GM19035 (cell line): ENCODE measurements around the gene DRAM1.
"Not testable (repeated sequence)": the region's sequence is repeated elsewhere in the genome, so short reads cannot be mapped to it uniquely, and the experiment has no call there.

Experiments
- ATAC-seq: cut with Tn5 transposase; IDR thresholded peaks from one replicate; pipeline ENCODE4 v1.9.1; 2021; ENCODE audit not compliant: unreplicated experiment

The DRAM1 gene, protein sequence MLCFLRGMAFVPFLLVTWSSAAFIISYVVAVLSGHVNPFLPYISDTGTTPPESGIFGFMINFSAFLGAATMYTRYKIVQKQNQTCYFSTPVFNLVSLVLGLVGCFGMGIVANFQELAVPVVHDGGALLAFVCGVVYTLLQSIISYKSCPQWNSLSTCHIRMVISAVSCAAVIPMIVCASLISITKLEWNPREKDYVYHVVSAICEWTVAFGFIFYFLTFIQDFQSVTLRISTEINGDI

DNA sequence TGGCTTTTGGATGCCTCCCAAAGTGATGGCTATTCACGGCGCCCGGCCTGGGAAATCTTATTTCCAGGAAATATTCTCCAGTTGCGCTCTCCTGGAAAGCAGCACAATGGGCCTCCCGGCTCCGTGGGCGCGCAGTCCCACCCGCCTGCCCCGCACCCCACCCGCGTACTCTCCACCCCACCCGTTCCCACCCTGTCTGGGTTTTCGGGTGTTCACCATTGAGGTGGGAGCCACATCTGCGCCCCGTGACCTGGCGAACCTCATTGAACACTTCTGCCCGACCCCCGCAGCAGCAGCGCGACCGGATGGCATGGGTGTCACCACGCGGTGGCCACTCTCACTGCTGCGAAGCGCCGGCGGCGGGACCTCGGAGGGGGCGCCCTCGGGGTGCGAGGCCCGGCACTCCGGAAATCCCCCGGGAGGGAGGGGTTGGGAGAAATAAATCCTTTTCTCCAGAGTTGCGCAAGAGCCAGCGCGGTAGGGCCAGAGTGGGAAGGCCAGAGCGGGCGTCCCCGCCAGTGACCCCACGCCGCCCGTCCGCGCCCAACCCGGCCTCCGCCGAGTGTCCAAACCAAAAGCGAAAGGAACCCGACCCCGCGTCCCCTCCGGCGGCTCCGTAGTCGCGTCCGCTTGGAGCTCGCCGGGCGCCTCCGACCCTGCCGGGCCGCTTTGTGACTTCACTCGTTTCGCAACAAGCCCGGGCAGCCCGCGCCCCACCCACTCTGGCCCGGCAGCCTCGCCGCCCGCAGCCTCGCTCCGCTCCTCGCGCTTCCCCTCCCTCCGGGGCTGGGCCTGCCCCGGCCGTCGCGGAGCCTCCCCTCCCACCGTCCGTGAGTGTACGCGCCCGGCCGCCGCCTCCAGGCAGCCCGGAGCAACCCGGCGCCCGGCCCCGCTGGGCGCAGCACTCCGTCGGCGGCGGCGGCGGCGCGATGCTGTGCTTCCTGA lies at the start of gene DRAM1:
TSS of gene DRAM1 (plus strand) at position 720 of the 945 bp plus-strand sequence. CDS start at position 930, 210 bp downstream.
- peak; percentile 86 for ATAC-seq

DNA sequence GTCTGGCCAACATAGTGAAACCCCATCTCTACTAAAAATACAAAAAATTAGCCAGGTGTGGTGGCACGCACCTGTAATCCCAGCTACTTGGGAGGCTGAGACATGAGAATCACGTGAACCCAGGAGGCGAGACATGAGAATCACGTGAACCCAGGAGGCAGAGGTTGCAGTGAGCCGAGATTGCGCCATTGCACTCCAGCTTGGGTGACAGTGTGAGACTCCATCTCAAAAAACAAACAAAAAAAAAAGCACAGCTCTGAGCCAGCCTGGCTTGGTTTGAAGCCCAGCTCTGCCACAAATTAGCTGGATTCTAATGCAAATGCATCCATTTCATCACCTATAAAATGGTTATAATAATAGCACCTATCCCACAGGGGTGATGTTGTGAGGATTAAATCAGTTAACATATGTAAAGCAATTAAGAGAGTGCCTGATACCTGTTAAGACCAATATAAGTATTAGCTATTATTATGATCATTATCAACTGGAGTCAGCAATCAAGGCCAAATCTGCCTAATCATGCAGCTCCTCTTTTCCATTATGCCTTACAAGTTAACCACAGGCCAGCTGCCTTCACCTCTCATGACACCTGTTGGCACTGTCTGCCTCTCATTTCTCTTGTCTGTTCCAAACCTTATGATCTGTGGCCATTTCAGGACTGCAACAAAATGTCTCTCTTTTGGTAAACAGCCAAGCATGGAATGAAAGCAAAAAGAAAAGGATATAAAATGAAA lies 48.8 kb upstream of the DRAM1 start:
- ATAC-seq: no peak

DNA sequence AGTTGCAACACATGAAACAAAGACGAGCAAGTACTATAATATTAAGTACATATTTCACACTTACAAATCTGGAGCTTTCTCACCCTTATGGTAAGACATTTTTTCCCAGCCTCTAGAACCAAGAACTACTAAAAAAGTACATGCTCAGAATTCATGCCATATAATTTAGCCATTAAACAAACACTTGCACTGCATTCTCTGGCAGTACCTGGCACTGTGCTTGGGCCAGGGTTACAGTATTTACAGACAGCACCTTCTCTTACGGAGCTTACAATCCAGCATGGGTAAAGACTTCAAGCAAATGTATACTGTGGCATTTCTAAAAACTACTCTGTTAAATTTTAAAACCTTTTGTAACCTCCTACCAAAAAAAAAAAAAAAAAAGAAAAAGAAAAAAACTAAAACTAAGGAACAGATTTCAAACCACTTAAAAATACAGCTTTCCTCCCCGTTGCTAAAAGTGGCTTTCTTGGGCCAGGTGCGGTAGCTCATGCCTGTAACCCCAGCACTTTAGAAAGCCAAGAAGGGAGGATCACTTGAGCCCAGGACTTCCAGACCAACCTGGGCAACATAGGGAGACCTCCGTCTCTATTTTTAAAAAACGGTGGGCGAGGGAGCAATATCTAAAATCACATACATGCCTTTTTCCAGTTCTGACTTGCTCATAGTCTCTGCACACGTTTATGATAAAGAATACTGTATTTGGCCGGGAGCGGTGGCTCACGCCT lies 47.6 kb upstream of the DRAM1 start:
- no peak for ATAC-seq

DNA sequence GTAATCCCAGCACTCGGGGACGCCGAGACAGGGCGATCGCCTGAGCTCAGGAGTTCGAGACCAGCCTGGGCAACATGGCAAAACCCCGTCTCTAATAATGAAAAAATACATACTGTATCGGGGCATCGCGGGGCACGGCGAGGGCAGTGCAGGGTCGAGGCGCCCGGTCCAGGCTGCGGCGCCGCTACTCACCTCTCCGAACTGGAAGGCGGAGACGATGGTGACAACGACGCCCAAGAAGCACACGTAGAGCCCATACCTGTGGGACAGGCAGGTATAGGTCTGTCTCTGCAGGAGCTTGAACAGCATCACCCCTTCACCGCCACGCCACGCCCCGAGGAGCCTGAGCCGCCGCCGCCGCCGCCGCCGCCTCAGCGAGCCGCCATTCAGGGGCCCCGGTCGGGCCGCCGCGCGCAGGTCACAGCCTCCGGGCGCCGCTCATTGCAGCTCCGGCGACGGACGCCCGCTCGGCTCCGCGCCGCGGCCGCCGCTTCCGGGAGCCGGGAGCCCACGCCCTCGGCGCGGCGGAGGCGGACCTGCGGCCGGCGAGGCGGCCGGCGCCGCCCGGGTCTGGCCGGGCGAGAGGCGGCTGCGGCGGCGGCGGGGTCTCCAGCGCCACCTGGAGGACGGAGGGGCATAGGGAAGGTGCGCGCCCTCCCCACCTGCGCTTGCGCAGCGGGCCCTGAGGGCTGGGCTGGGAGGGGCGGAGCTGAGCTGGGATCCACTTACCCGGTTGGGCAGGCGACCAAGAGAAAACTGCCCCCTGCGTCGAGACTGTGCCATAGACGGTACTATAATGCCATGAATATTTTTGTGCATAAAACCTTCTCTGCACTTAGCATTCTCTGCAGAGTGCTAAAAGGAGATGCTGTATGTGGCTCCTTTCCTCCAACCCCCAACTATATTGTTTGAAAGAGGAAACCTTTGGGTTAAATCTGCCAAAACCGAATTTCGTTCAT lies 46.7 kb upstream of the DRAM1 start, which contains the start of gene GNPTAB:
TSS of gene GNPTAB (minus strand) at position 593 of the 959 bp plus-strand sequence. CDS start at position 309, 284 bp downstream.
- peak; percentile 93 for ATAC-seq

DNA sequence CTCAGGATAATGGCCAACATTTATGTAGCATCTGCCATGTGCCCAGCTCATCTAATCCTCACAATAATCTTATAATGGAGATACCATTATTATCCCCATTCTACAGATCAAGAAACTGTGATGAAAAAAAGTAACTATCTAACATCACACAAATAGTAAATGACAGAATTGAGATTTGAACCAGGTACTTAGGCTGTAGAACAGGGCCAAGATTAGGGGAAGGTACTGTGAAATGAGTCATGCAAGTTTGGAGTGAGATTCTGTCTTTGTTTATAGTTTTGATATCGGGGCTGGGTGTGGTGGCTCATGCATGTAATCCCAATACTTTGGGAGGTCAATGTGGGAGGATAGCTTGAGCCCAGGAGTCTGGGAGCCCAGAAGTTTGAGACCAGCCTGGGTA lies 45.4 kb upstream of the DRAM1 start:
- no peak for ATAC-seq

DNA sequence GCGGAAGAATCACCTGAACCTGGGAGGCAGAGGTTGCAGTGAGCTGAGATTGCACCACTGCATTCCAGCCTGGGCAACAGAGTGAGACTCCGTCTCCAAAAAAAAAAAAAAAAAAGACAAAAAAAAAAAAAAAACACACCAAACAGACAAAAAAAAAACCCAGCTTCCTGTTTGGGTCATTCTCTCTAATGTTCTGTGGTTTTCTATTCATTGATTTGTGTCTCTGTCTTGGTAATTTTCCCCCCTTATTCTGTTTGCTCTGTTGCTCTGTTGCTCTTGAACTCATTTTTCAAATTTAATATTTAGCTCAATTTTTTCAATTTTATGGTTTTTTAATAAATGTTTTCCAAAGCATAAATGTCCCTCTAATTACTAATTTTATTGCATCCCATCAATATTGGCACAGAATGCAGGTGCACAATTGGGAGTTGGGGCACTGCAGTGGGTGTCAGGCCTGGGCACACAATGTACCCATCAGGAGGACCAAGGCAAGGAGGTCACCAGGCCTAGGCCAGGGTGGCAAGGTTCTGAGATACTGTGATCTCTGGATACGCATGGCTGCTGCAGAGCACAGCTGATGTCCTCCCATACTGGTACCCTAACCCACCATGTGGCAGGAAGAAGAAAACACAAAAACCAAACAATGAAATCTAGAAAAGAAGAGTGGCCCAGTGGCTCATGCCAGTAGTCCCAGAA lies 38.6 kb upstream of the DRAM1 start:
- ATAC-seq: no peak

DNA sequence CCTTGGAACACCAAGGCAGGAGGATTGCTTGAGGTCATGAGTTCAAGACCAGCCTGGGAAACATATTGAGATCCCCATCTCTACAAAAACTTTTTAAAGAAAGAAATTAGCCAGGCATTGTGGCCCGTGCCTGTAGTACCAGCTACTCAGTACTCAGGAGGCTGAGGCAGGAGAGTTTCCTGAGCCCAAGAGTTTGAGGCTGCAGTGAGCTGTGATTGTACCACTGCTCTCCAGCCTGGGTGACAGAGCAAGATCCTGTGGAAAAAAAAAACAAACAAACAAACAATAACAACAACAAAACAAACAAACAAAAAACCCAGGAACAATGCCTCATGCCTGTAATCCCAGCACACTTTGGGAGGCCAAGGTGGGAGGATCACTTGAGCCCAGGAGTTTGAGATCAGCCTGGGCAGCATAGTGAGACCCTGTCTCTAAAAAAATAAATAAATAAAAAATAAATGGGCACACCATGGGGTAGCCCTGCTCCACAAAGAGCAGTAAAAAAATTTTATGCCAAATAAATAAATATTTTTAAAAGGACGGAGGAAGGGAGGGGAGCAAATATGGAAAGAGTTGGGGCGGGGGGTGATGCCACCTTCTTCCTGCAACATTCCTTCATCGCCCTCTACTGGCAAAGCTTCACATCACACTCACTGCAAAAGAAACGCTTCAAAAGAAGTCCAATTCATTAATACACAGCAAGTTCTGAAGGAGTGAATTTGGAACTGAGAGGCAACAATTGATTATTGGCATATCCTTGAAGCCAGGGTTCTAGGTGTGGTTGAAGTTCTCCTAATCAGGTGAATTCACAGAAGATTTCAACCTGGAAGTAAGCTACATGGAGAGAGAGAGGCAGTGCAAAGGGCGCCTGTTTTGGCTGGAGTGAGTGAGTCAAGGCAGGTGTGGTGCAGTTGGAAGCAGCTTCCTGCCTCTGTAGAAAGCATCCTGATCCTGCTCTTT lies 37.8 kb upstream of the DRAM1 start:
- no peak for ATAC-seq

DNA sequence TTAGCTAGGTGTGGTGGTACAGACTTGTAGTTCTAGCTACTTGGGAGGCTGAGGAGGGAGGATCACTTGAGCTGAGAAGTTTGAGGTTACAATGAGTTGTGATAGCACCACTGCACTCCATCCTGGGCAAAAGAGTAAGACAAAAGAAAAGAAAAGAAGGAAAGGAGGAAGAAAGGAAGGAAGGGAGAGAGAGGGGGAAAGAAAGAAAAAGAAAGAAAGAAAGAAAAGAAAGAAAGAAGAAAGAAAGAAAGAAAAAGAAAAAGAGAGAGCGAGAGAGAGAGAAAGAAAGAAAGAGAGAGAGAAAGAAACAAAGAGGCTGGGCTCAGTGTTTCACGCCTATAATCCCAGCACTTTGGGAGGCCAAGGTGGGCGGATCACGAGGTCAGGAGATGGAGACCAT lies 36.3 kb upstream of the DRAM1 start:
- ATAC-seq: no peak

DNA sequence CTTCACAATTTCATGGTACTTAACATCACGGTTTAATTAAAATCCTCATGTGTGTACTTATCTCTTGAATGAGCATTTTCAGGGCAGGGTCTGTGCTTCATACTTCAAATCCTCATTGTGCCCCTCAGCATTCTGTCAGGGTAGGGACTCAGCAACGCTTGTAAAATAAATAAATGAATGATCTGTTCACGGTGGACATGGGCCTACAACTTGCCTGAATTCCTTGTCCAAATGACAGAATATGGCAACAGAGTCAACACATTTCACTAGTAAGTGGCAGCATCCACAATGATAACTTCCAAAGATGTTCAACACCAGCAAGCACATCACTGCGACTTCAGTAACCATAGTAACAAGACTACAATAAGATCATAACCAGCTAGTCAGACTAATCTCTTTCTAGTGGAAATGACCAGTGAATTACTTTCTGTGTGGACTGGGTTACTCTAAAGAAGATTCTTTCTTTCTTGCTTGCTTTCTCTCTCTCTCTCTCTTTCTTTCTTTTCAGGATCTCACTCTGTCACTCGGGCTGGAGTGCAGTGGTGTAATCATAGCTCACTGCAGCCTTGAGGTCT lies 32.2 kb upstream of the DRAM1 start:
- ATAC-seq: no peak

DNA sequence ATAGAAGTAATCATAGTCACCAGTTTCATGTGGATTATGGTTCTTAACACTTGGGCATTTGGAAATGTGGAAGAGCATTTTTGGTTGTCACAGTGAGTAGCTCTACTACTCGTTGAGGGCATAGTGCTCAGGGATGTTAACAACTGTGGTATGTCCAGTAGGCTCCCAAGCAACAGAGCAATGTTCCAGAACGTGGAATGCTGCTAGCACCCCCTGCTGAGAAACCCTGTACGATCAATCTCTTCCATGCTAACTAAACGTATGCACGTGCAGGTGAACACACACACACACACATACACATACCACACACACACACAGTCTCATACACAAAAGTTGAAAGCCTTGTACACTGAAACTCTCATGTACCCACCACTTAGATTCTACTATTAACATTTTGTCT lies 30.1 kb upstream of the DRAM1 start:
- no peak for ATAC-seq

DNA sequence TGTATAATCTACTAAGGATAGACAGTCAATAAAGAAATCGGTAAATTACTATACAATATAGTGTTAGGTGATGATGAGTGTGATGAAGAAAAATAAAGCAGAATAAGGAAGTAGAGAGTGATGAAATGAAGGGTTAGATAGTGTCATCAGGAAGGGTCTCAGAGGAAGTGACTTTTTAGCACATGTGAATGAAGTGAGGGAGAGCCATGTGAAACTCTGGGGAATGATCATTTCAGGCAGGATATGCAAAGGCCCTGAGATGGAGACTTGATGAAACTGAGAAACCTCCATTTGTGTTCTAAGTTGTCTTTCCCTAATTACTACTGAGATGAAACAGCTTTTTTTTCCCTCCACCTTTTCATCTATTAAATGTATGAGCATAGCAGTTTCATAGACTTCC lies 27.2 kb upstream of the DRAM1 start:
- no peak for ATAC-seq

DNA sequence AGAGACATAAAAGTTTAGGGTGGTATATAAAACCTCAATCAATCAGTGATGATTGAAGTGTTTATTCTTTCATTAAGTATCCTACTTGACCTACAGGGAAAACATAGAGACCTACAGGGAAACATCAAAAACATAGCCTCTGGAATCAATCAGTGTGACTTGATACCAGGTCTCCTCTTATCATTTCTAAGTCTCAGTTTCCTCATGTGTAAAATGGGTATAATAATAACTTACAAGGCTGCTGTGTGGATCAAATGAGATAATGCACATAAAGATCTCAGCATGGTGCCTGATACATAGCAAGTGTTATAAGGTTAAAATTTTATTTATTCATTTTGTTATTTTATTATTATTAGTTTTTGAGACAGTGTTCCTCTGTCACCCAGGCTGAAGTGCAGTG lies 24.4 kb upstream of the DRAM1 start:
- no peak for ATAC-seq

DNA sequence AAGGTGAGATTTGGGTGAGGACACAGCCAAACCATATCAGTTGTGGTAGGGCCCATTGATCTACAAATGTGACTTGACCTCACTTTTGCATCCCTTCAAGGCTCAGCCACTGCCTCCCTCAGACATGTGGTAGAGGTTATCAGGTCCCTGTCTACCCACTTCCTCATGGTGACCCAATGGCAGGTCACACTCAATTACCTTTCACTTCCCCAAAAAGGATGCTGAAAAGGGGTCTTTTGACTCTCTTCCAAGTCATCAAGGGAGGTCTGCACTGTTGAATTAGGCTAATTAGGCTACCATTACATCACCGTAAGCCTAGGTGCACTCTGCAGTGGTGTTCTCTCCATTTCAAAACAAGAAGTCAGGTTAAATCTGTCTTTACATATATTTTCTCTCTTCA lies 22.6 kb upstream of the DRAM1 start:
- ATAC-seq: peak; percentile 44

DNA sequence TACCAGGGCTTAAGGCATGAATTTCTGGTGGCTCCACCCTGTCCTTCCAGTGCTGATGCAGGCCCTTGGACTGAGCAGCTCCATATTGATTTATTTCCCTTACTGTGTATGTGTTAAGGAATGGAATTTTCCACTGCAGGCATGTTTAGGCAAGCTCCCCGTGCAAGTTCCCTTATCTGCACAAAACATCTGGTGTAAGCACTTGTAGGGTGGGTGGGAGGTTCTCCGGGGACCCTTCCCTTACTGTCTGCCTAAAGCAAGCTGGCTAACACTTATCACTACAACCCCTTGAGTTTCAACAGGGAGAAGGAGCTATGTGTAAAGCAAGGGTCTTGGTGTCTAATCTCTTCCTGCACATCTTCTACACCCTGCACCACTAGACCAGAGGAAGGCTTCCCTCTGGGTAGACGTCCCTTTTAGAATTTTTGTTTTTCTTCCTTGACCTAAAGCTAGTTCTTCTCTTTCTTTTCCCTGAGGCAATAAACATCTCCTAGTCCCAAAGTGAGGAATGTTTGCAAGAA lies 22.0 kb upstream of the DRAM1 start:
- no peak for ATAC-seq

DNA sequence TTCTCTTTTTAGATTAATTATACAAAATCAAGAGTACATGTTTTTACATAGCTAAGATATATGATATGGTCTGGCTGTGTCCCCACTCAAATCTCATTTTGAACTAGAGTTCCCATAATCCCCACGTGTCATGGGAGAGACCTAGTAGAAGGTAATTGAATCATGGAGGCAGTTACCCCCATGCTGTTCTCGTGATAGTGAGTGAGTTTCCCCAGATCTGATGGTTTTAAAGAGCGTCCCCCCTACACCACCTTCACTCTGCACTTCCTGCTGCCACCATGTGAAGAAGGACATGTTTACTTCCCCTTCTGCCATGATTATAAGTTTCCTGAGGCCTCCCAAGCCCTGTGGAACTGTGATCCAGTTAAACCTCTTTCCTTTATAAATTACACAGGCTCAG lies 21.4 kb upstream of the DRAM1 start:
- no peak for ATAC-seq

DNA sequence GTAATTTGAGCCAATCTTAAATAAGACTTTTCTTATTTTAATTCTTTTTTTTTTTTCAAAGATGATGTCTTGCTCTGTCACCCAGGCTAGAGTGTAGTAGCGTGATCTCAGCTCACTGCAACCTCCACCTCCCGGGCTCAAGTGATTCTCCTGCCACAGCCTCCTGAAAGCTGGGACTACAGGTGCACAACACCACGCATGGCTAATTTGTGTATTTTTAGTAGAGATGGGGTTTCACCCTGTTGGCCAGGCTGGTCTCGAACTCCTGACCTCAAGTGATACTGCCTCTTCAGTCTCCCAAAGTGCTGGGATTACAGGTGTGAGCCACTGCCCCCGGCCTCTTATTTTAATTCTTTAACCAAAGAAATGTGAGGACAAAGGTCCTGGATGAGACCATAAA lies 20.8 kb upstream of the DRAM1 start:
- ATAC-seq: not testable (repeated sequence)

DNA sequence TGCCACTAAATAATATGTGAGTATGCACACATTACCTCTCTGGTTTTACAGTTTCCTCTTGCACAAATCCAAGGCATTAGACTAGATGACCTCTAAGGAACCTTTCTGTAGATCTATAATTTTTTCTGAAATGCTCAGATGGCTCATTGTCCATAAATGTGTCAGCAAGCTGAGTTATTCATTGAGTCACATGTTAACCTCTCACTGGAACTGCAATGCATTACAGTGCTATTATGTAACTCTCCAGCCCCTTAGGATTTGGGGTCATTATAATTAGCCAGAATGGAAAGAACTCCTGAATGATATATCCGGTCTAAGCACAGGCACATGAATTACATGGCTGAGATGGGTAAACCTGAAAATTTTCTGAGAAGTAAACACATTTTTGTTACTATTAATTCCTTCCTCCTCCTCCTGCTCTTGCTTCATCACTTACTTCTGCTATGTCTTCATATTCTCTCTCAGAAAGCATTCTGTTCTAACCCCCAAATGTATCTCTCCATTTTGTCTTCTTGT lies 20.3 kb upstream of the DRAM1 start:
- ATAC-seq: peak; percentile 39
